HG02884 (cell line): ENCODE results near the gene CCDC89.
"Not testable (repeated sequence)": the region's sequence is repeated elsewhere in the genome, so short reads cannot be mapped to it uniquely, and the experiment has no call there.

ENCODE experiments used
- ATAC-seq: cut with Tn5 transposase; IDR thresholded peaks from one replicate; pipeline ENCODE4 v1.9.1; 2021; ENCODE audit warnings: mild to moderate bottlenecking, moderate library complexity; ENCODE audit not compliant: unreplicated experiment

The CCDC89 gene

GRCh38 chr11:85694385-85694980, 8.5 kb upstream of the CCDC89 start:
- peak; percentile 48 for ATAC-seq

DNA sequence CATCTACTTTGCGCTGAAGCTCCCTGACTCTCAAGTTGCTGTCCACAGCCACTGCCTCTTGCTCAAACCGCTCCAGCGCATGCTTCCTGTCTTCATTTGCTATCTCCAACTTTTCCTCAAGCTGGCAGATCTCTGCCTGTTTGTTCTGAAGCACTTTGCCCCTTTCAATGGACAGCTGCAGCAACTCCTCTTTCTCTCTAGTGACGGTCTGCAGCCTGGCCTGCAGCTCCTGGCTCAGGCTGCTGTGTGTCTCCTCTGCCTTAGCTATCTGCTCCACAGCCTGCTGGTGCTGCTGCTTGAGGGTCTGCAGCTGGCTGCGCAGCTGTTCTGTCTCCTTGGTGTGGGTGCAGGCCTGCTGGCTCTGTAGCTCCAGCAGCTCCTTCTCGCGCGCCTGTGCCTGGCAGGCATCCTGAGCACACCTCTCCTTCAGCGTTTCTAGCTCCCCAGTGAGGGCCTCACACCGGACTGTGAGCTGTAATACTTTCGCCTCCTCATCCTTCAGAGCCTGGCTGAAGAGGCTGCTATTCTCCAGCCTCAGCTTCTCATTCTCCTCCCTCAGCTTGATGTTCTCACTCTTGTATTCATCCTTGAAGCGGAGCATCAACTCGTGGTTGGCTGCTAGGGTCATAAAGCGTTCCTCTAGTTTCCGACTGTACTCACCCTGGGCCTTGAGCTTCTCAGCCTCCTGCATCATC, 723 bp downstream of the CCDC89 start:
- ATAC-seq: no peak

GRCh38 chr11:85682330-85683305, 3.4 kb downstream of the CCDC89 start:
- peak; percentile 84 for ATAC-seq

DNA sequence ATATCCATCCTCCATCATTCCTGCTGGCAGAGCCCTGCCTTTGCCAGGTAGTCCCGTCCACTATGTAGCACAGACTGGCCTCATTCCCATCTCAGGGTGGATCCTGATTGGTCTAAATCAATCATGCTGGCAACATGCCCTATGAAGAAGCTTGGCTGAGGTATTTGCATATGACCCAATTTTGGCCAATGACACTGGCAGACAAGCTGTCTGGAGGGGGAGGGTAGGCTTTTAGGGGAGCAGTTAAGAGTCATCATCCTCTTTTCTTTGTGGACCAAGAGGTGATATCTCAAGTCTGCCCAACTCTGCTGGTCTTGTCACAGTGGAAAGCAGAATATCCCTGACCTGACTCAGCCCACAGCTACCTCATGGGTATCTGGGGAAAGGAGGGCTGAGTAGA, 5.1 kb downstream of the CCDC89 start:
- no peak for ATAC-seq

DNA sequence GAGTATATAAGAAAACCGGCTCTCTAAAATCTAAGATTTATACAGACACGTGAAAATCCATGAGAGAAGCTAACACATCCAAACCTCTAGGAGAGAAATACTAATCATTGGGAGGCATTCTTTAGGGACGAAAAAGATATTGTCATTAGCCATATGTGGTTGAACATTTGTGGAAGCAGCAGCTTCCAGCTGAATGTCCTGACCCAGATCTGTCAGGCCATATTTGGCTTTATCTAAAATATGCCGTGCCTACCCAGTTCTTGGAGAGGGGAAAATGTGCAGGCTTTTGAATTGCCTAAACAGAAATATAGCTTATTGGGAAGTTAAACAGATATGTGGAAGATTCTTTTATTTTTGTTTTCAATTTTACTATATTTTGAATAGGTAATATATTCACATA, 6.4 kb downstream of the CCDC89 start:
- no peak for ATAC-seq

DNA sequence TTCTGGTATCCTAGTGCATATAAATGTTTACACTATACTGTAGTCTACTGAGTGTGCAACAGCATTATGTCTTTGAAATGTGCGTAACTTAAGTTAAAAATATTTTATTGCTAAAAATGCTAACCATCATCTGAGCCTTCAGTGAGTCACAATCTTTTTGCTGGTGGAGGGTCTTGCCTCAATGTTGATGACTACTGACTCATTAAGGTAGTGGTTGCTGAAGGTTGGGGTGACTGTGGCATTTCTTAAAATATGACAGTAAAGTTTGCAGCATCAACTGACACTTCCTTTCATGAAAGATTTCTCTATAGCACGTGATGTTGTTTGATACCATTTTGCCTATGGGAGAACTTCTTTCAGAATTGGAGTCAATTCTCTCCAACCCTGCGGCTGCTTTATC, 12.6 kb downstream of the CCDC89 start:
- no peak for ATAC-seq

DNA sequence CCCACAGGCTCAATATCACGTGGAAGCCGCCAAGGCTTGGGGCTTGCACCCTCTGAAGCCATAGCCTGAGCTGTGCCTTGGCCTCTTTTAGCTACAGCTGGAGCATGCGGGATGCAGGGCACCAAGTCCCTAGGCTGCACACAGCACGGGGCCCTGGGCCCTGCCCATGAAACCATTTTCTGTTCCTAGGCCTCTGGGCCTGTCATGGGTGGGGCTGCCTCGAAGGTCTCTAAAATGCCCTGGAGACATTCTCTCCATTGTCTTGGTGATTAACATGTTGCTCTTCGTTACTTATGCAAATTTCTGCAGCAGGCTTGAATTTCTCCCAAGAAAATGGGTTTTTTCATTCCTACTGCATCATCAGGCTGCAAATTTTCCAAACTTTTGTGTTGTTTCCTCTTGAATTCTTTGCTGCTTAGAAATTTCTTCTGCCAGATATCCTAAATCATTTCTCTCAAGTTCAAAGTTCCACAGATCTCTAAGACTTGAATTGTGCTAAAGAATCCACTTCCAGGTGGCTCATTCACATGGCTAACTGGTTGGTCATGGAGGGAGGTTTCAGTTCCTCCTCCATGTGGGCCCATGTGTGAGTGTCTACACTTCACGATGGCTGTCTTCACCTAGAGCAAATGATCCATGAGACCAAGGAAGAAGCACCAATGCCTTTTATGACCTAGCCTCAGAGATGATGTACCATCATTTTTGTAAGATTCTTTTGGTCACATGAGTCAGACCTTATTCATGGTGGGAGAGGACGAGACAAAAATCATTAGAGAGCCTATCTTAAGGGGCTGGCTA, 13.7 kb downstream of the CCDC89 start:
- no peak for ATAC-seq

DNA sequence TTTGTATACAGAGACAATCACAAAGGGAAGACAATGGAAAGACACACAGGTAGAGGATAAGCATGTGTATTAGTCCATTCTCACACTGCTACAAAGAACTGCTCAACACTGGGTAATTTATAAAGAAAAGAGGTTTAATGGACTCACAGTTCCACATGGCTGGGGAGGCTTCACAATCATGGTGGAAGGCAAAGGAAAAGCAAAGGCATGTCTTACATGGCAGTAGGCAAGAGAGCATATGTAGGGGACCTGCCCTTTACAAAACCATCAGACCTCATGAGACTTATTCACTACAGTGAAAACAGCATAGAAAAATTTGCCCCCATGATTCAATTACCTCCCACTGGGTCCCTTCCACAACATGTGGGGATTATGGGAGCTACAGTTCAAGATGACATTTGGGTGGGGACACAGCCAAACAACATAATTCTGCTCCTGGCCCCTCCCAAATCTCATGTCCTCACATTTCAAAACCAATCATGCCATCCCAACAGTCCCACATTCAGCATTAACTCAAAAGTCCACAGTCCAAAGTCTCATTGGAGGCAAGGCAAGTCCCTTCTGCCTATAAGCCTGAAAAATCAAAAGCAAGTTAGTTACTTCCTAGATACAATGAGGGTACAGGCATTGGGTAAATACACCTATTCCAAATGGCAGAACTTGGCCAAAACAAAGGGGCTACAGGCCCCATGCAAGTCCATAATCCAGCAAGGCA, 14.9 kb downstream of the CCDC89 start:
- ATAC-seq: not testable (repeated sequence)

- ATAC-seq: no peak
Measured at GRCh38 chr11:85668157-85668556, 17.8 kb downstream of the CCDC89 start.

- ATAC-seq: no peak
Measured at GRCh38 chr11:85666687-85667086, 19.3 kb downstream of the CCDC89 start.

- ATAC-seq: no peak
Measured at GRCh38 chr11:85665733-85666132, 20.3 kb downstream of the CCDC89 start.

- peak; percentile 90 for ATAC-seq
Measured at GRCh38 chr11:85664615-85665481, 21.1 kb downstream of the CCDC89 start, which contains the start of gene CREBZF. TSS of gene CREBZF (minus strand) at chr11:85665129. CDS start at chr11:85664875, 254 bp downstream.

GRCh38 chr11:85663753-85664614, 22.0 kb downstream of the CCDC89 start:
- peak; percentile 60 for ATAC-seq

GRCh38 chr11:85663080-85663752, 22.8 kb downstream of the CCDC89 start:
- ATAC-seq: no peak

GRCh38 chr11:85661972-85662664, 23.9 kb downstream of the CCDC89 start:
- no peak for ATAC-seq

- ATAC-seq: no peak
Measured at GRCh38 chr11:85658180-85658579, 27.8 kb downstream of the CCDC89 start.

- no peak for ATAC-seq
Measured at GRCh38 chr11:85656777-85657176, 29.2 kb downstream of the CCDC89 start.
